ELF-1 (cell line): ENCODE results near the gene ZBTB46.

Source experiments
- DNase-seq: peaks from one replicate; pipeline ENCODE4 v3.0.0-alpha.2; 2016; ENCODE audit warnings: low read depth, low spot score

The ZBTB46 gene

DNA sequence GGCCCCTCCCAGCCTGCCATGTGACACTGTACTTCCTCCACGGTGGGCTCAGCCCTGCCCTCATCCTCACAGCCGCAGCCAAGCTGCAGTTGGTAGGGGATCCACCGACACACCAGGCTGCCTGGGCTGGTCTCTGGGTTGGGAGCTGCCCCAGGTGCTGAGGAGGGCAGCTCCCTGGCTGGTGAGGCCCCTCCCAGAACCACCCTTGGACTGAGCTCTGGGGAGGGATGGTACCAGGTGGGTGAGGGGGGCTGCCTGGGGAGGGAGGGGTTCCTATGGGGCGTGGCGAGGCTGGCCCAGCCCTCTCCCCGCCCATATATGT is 134.8 kb downstream of the ZBTB46 start:
- peak; percentile 78 for DNase-seq

DNA sequence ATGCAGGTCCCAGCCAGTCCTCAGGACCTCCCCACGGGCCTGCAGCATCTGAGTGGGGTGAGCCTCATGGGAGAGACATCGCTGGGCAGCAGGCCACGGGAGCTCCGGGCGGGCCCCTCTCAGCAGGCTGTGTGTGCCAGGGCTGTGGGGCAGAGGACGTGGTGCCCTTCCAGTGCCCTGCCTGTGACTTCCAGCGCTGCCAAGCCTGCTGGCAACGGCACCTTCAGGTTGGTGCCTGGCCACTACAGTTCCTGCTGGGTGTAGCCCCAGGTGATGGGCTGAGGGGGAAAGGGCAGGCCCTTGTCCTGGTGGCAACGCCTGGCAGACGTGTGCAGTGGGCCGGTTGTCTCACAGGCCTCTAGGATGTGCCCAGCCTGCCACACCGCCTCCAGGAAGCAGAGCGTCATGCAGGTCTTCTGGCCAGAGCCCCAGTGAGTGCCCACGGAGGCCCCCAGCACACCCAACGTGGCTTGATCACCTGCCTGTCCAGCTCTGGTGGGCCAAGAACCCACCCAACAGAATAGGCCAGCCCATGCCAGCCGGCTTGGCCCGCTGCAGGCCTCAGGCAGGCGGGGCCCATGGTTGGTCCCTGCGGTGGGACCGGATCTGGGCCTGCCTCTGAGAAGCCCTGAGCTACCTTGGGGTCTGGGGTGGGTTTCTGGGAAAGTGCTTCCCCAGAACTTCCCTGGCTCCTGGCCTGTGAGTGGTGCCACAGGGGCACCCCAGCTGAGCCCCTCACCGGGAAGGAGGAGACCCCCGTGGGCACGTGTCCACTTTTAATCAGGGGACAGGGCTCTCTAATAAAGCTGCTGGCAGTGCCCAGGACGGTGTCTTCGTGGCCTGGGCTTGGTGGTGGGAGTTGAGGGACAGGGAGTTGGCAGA is 135.4 kb downstream of the ZBTB46 start:
- no peak for DNase-seq

DNA sequence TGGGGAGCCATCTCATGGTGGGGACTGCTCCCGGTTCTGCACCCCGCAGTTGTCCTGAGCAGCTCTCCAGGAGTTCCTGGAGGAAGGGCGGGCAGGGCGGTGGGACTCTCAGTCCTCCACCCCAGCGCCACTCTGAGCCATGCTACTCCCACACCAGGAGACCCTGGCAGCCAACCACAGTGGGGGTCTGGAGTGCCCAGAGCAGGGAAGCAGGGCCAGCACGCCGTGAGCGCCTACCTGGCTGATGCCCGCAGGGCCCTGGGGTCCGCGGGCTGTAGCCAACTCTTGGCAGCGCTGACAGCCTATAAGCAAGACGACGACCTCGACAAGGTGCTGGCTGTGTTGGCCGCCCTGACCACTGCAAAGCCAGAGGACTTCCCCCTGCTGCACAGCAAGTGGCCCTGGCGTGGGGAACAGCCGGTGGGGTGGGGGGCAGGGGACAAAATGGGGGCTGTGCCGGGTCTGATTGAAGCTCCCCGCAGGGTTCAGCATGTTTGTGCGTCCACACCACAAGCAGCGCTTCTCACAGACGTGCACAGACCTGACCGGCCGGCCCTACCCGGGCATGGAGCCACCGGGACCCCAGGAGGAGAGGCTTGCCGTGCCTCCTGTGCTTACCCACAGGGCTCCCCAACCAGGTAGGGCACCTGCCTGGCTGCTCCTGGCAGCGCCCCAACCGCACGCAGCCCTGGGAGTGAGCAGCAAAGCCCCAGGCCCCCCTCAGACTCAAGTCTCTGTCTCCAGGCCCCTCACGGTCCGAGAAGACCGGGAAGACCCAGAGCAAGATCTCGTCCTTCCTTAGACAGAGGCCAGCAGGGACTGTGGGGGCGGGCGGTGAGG is 136.3 kb downstream of the ZBTB46 start:
- no peak for DNase-seq

DNA sequence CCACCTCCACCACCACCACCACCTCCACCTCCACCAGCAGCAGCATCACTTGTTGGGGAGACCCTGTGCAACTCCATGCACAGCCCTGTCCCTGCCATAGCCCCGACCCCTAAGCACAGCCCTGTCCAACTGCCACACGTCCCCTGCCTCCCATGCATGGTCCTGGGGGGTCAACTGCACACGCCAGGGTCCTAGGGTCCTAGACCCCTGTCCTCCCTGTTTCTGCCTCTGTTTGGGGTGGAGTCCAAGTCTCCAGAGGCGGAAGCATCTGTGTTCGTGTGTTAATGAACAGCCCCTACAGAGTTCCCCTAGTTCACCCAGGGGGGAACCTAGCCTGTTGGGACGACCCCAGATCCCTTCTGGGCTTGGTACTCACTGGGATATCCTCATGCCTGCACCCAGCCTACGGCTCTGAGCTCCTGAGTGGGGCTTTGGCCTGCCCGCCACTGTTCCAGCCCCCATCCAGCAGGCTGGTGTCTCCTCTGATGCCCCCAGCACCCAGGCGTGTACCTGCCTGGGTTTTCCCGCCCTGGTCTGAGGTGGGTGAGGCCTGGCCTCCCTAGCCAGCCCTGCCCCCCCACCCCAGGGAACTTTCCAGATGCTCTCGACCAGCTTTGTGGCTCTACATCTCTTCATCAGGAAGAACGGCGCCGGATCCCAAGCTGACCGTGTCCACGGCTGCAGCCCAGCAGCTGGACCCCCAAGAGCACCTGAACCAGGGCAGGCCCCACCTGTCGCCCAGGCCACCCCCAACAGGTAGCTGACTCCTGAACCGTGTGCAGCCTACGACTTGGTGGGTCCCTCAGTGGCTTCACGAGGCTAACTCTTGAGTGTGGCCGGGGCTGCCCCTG is 137.1 kb downstream of the ZBTB46 start:
- DNase-seq = no peak
